Measurements from ENCODE around the gene UBE2J2. TPM values are rescaled to one million over a fixed set of nuclear protein-coding genes. Genes with fewer than 3 reads are reported as not detected.

UBE2J2 gene
- total and polyA plus RNA-seq, 2 of the 13 experiments (the other 11 are each of a cell fraction or from before 2014, with no cell fraction given) = 25.4 to 29.4 TPM

- no peak for TF ChIP-seq ZNF503 (CRISPR knock-in tag; IDR thresholded peaks at IDR 0.05)
- no peak for TF ChIP-seq ZNF616 (CRISPR knock-in tag; IDR thresholded peaks at IDR 0.05; ENCODE audit: low read depth)
- no peak for TF ChIP-seq HNF4A (CRISPR knock-in tag; IDR thresholded peaks at IDR 0.05)
- TF ChIP-seq ZFYVE20 (CRISPR knock-in tag; IDR thresholded peaks at IDR 0.05; ENCODE audit: borderline replicate concordance, low read depth) = no peak
- TF ChIP-seq ARID4A (CRISPR knock-in tag; IDR thresholded peaks at IDR 0.05; ENCODE audit: borderline replicate concordance) = no peak
- TF ChIP-seq HOXA7 (CRISPR knock-in tag; IDR thresholded peaks at IDR 0.05) = no peak
- TF ChIP-seq ZNF224 (CRISPR knock-in tag; IDR thresholded peaks at IDR 0.05) = peak; percentile 4; the same call in 1 of the 2 replicates
- TF ChIP-seq NR0B2 (CRISPR knock-in tag; IDR thresholded peaks at IDR 0.05) = no peak
- no peak for TF ChIP-seq ZNF615 (CRISPR knock-in tag; IDR thresholded peaks at IDR 0.05; ENCODE audit: borderline replicate concordance)
- no peak for TF ChIP-seq ZFX (CRISPR knock-in tag; IDR thresholded peaks at IDR 0.05; ENCODE audit: low read depth)
- TF ChIP-seq ZNF552 (CRISPR knock-in tag; IDR thresholded peaks at IDR 0.05; ENCODE audit: borderline replicate concordance) = no peak
- no peak for TF ChIP-seq ATF1 (CRISPR knock-in tag; IDR thresholded peaks at IDR 0.05)
- no peak for TF ChIP-seq NFIB (CRISPR knock-in tag; IDR thresholded peaks at IDR 0.05; ENCODE audit: borderline replicate concordance)
- TF ChIP-seq TOE1 (CRISPR knock-in tag; IDR thresholded peaks at IDR 0.05) = no peak
- TF ChIP-seq KDM4B (CRISPR knock-in tag; IDR thresholded peaks at IDR 0.05) = no peak
- no peak for TF ChIP-seq ZNF337 (CRISPR knock-in tag; IDR thresholded peaks at IDR 0.05; ENCODE audit: borderline replicate concordance, low read depth)
These were observed 35.1 kb upstream of the UBE2J2 start (continued) for GRCh38 chr1:1308756-1309250.

Measured in HepG2 (cell line).